ENCODE measurements around the gene GRHPR. TPM values are rescaled to one million over a fixed set of nuclear protein-coding genes. Genes with fewer than 3 reads are reported as not detected.
"Not testable (repeated sequence)": the region's sequence is repeated elsewhere in the genome, so short reads cannot be mapped to it uniquely, and the experiment has no call there.

GRHPR gene
- total RNA-seq, 3 donors from 2014 or later, result 117 to 144 (median 140) TPM

DNA sequence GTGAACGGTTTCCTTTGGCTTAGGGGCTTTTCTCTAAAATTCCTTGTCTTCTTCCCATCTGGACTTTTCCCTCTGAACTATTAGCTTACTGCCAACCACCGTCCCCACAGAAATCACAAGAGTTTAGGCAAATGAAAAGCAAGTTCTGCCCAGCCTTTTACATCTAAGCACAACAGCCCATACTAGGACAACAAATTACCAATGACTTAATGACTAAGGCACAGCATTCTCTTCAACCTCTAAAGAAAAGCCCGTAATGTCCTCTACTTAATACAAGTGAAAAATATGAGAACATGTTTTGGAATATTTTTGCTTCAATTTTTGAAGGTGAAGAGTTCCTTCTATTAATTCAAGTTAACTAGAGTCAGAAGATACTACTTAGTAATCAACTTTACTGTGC is 41.5 kb downstream of the GRHPR start:
- DNase-seq (ENCODE audit: low spot score in 2 of 2), result no peak
- intact Hi-C loops (cut with DNase I; ENCODE audit: low total_unique reads), result no loop called here
- peak overlapping the region; percentile 98 to 100 for H3K27ac ChIP-seq

DNA sequence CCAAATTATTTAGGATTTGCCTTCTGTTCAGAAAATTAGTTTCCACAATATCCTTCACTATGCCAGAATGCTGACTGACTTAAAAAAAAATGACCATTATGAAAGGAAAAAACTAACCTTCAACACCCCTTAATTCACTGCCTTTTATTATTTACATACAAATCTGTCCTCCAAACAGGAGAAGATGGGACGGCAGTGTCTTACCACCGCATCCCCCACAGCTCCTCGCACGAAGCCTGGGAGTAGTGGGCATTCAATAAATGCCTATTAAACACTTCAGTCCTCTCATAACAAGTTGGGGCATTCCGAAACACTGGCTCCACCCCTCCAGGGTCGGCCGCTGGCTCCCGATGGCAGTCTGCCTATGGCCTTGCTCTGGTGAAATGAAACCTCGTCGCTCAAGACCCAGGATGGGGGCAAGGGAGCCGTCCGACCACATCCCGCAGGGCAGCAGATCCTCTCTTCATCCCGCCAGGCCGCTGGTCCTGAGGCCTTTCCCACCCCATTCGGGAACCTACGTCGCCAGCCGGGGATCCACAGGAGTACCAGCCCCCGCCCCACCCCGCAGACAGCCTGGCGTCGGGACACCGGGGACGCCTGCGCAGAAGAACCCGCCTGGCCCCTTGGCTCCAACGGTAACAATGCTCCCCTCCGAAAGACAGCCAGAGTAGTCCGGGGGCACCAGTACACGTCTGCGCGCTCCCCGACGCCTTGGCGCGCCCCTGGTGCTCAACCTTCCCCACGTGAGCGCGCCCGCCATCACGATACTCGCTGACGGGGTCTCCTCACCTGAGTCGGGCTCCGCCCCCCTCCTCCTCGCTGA is 42.1 kb downstream of the GRHPR start:
- Histone ChIP-seq H3K36me3 (no peaks in the 10 kb centered on the region), H3K4me3 (peak overlapping the region; percentile 67 to 93 (median 88)), H3K9me3 (no peaks in the 10 kb centered on the region), H3K27me3 (no peaks in the 10 kb centered on the region), H3K27ac (peak overlapping the region; percentile 98 to 100), H3K4me1 (no peaks in the 10 kb centered on the region)
- peak; percentile 74 to 78 for DNase-seq (ENCODE audit: low spot score in 2 of 2)
- TF ChIP-seq, protein P1, sequence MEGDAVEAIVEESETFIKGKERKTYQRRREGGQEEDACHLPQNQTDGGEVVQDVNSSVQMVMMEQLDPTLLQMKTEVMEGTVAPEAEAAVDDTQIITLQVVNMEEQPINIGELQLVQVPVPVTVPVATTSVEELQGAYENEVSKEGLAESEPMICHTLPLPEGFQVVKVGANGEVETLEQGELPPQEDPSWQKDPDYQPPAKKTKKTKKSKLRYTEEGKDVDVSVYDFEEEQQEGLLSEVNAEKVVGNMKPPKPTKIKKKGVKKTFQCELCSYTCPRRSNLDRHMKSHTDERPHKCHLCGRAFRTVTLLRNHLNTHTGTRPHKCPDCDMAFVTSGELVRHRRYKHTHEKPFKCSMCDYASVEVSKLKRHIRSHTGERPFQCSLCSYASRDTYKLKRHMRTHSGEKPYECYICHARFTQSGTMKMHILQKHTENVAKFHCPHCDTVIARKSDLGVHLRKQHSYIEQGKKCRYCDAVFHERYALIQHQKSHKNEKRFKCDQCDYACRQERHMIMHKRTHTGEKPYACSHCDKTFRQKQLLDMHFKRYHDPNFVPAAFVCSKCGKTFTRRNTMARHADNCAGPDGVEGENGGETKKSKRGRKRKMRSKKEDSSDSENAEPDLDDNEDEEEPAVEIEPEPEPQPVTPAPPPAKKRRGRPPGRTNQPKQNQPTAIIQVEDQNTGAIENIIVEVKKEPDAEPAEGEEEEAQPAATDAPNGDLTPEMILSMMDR (IDR thresholded peaks at IDR 0.05), result no peak
- TF ChIP-seq POLR2A (IDR thresholded peaks at IDR 0.05) (no peak), POLR2AphosphoS5 (IDR thresholded peaks at IDR 0.05) (peak; percentile 16 to 59 (median 29))
- intact Hi-C loops (cut with DNase I; ENCODE audit: low total_unique reads), result no loop called here

More for the DNA sequence above, 41.5 kb downstream of the GRHPR start:
- Histone ChIP-seq H3K4me1 (no peaks in the 10 kb centered on the region), H3K4me3 (peak overlapping the region; percentile 67 to 93 (median 88)), H3K36me3 (no peaks in the 10 kb centered on the region), H3K9me3 (no peaks in the 10 kb centered on the region), H3K27me3 (no peaks in the 10 kb centered on the region)
- TF ChIP-seq, protein P1 (IDR thresholded peaks at IDR 0.05), result no peak
- no peak for TF ChIP-seq POLR2AphosphoS5 (IDR thresholded peaks at IDR 0.05)
- no peak for TF ChIP-seq POLR2A (IDR thresholded peaks at IDR 0.05)

DNA sequence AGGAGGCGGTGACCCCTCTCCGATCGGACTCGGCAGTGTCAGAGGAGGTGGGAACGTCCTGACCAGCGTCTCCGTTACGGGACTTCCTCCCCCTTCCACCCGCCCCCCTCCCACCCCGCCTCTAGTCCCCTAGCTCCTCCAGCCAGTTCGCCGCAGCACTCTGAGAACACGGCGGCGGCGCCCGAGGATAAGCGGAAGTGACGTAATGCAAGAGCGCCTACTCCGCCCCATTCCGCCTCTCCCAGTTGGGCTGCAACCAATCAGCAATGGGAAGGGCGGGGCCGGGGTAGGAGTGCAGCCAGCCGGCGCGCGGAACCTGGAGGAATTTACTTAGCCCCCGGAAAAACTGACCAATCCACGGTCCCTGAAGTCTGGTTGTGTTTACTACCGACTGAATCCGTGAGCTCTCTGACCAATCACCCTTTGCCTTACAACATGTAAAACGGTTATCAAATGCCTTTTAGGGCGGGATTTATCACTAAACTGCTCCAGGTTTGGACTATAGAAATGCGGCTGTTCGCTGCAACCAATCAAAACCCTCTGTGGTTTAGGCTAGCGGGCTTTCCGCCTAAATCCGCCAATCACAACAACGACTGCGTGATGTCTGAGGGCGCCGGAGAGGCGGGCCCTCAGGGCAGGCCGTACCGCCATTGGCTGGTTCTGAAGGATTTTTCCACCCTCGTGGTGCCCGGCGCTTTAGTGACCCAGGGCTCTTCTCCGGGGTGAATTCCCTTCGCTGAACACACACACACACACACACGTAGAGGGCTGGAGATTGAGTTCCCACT is 42.9 kb downstream of the GRHPR start, which contains the start of gene ZBTB5:
ZBTB5 (minus strand) TSS at position 202 of the 788 bp plus-strand sequence. CDS start 22,899 bp downstream, outside the sequence.
- H3K9me3 ChIP-seq, result no peaks in the 10 kb centered on the region
- intact Hi-C loops (cut with DNase I; ENCODE audit: low total_unique reads), result no loop called here
- peak; percentile 54 to 84 (median 58) for TF ChIP-seq POLR2AphosphoS5 (IDR thresholded peaks at IDR 0.05)
- TF ChIP-seq, protein P1 (IDR thresholded peaks at IDR 0.05), result no peak
- peak; percentile 40 for TF ChIP-seq POLR2A (IDR thresholded peaks at IDR 0.05)

DNA sequence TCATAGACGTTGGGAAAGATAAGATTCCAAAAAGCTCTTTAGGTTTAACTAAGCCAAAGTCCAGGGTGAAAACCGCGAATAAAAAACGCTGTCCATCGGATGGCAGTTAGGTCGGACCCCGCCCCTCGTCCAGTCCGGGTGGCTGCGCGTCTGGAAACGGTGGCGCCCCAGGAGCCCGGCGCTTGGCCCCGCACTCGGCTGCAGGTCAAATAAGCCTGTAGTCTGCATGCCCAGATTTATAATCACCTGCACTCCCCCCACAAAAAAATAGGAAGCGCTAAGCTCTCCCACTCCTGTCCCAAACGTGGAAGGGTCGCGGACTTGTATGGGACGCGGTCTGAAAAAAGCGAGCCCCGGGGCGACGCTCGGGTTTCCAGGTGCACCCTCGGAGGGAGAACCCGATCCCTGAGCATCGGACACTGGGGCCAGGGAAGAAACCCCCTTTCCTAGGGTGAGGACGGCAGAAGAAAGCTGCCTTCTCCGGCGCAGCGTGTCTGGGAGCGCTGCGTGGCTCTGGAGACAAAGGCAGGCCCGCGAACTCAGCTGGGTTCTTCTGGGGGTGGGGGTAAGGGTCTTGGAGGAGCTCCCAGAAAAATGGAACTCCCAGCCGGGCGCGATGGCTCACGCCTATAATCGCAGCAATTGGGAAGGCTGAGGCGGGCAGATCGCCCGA is 43.7 kb downstream of the GRHPR start:
- TF ChIP-seq, protein P1 (IDR thresholded peaks at IDR 0.05), result peak in 1 of 3 donors; percentile 17
- TF ChIP-seq POLR2A (IDR thresholded peaks at IDR 0.05), result no peak
- peak in 1 of 3 donors; percentile 32 for TF ChIP-seq POLR2AphosphoS5 (IDR thresholded peaks at IDR 0.05)
- DNase-seq (ENCODE audit: low spot score in 2 of 2), result peak in 1 of 2 donors; percentile 83
- H3K36me3 ChIP-seq, result no peaks in the 10 kb centered on the region
- intact Hi-C loops (cut with DNase I; ENCODE audit: low total_unique reads), result no loop called here
- no peaks in the 10 kb centered on the region for H3K9me3 ChIP-seq
- peak overlapping the region; percentile 98 to 100 for H3K27ac ChIP-seq
- no peaks in the 10 kb centered on the region for H3K27me3 ChIP-seq
- H3K4me1 ChIP-seq, result no peaks in the 10 kb centered on the region
- peak overlapping the region; percentile 67 to 93 (median 88) for H3K4me3 ChIP-seq

More for the DNA sequence above, 42.9 kb downstream of the GRHPR start, which contains the start of gene ZBTB5:
- H3K27ac ChIP-seq, result peak within 1 kb of the TSS; percentile 98 to 100
- no peaks in the 10 kb centered on the region for H3K27me3 ChIP-seq
- DNase-seq (ENCODE audit: low spot score in 2 of 2), result peak; percentile 99
- H3K36me3 ChIP-seq, result no peaks in the 10 kb centered on the region
- H3K4me1 ChIP-seq, result no peaks in the 10 kb centered on the region
- H3K4me3 ChIP-seq, result peak within 1 kb of the TSS; percentile 67 to 93 (median 88)

DNA sequence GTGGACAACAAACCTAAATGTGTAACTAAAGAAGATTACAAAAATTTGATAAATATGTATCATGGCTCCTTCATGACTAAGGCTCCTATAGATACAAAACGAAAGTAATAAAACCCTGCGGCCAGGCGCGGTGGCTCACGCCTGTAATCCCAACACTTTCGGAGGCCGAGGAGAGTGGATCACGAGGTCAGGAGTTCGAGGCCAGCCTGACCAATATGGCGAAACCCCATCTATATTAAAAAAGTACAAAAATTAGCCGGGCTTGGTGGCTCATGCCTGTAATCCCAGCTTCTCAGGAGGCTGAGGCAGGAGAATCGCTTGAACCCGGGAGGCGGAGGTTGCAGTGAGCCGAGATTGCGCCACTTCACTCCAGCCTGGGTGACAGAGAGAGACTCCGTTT is 45.0 kb downstream of the GRHPR start:
- H3K4me3 ChIP-seq; H3K36me3 ChIP-seq; H3K9me3 ChIP-seq; H3K4me1 ChIP-seq; H3K27ac ChIP-seq; intact Hi-C loops (cut with DNase I; ENCODE audit: low total_unique reads); DNase-seq (ENCODE audit: low spot score in 2 of 2); H3K27me3 ChIP-seq: not testable (repeated sequence)
